GM12892 (cell line): ENCODE results near the gene KRTAP21-1.

Experiments used
- POLR2A ChIP-seq: IDR thresholded peaks from 2 replicates; pipeline ENCODE4 v1.6.1; 2011; ENCODE audit warnings: low read depth, low read length, control low read depth
- POLR2AphosphoS5 ChIP-seq: IDR thresholded peaks from 2 replicates; pipeline ENCODE4 v1.6.1; 2011; ENCODE audit warnings: low read depth, low read length, control low read depth

DNA sequence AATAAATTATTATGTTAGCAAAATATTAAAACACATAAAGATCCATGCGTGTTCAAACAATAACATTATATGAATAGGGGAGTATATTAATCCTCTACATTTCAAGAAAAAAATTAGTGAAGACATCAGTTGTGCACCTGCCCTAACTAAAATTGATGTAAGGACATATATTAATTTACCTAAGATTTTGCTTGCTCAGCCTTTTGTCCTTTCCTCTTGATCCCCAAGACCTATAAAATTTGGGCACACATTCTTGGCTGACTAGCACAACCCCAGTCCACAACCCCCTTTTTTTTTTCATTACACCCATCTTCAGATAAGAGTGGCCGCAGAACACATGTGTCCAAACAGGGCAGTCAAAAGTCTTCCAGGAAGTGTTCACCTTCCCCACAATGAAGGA lies 14.8 kb downstream of the KRTAP21-1 start:
- TF ChIP-seq POLR2A (no peak), POLR2AphosphoS5 (no peak)
